ENCODE results near the gene PKIG.

DNA sequence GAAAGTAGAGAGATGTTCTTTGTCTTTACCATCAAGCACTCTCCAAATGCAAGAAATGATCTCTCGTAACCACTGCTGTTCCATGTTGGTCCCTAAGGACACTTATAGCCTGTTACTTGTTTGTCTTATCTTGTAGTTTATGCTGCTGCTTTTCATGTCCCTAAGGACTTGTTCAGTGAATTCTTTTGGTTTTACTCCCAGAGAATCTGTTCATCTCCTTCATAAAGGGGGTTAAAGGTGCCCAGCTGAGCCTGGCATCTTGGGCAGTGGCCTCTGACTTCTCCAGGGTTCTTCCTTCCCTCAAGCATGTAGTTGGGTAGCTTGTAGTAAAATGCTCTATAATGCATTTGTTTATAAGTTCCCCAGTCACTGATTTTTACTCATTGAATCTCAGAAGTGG lies 864 bp upstream of the PKIG start:
- TF ChIP-seq, protein P1, sequence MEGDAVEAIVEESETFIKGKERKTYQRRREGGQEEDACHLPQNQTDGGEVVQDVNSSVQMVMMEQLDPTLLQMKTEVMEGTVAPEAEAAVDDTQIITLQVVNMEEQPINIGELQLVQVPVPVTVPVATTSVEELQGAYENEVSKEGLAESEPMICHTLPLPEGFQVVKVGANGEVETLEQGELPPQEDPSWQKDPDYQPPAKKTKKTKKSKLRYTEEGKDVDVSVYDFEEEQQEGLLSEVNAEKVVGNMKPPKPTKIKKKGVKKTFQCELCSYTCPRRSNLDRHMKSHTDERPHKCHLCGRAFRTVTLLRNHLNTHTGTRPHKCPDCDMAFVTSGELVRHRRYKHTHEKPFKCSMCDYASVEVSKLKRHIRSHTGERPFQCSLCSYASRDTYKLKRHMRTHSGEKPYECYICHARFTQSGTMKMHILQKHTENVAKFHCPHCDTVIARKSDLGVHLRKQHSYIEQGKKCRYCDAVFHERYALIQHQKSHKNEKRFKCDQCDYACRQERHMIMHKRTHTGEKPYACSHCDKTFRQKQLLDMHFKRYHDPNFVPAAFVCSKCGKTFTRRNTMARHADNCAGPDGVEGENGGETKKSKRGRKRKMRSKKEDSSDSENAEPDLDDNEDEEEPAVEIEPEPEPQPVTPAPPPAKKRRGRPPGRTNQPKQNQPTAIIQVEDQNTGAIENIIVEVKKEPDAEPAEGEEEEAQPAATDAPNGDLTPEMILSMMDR (IDR thresholded peaks at IDR 0.05; ENCODE audit: poor library complexity) = no peak
- no peak for TF ChIP-seq EZH2phosphoT487 (IDR thresholded peaks at IDR 0.05; ENCODE audit: low read depth, severe bottlenecking, unreplicated experiment)
- no peak for TF ChIP-seq EZH2 (IDR thresholded peaks at IDR 0.05; ENCODE audit: borderline replicate concordance)
